IPS DF 4.7 (cell line): Measurements from ENCODE around the gene PNPLA2.

Experiments
- DNase-seq: peaks from one replicate; pipeline ENCODE4 v3.0.0-alpha.2; 2013; ENCODE audit warnings: low spot score; ENCODE audit errors: extremely low read depth

Gene PNPLA2

DNA sequence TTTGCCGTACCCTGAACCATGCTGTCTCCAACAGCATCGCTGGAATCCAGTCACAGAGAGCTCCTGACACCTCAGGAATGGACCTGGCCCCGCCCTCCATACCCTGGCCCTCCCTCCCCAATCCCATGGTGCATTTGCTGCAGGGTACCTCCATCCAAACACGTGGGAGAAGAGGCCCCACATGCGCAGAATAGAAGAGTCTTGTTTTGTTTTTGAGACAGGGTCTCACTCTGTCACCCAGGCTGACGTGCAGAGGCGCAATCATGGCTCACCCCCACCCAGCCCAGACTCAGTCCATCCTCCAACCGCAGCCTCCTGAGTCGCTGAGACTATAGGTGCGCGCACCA is 2.3 kb upstream of the PNPLA2 start:
- no peak for DNase-seq

DNA sequence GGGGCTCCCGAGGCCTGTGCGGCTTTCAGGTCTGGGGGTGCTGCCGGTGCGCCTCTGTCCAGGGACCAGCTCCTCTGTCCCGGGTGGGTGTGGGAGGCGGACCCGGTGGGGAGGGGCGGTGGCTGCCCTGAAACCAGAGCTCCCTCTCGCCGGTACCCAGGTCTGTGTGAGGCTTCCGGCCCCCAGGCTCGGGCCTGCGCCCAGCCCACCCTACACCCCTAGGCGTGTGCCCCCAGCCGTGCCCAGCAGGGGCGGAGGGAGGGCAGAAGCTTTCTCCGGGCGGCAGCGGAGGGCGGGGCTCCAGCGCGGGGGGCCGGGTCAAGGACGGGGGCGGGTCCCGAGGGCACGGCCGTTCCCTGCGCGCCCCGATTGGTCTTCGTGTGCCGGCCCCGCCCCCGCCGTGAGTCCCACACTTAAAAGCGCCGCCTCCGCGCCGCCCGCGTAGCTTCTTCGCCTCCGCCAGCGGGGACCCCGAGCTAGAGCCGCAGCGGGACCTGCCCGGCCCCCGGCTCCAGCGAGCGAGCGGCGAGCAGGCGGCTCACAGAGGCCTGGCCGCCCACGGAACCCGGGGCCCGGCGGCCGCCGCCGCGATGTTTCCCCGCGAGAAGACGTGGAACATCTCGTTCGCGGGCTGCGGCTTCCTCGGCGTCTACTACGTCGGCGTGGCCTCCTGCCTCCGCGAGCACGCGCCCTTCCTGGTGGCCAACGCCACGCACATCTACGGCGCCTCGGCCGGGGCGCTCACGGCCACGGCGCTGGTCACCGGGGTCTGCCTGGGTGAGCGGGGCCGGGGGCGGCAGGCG is 616 bp downstream of the PNPLA2 start:
- no peak for DNase-seq

- no peak for DNase-seq
Observed at GRCh38 chr11:819943-820649, 1.4 kb downstream of the PNPLA2 start.

- no peak for DNase-seq
Observed at GRCh38 chr11:820655-821511, 2.2 kb downstream of the PNPLA2 start.

DNA sequence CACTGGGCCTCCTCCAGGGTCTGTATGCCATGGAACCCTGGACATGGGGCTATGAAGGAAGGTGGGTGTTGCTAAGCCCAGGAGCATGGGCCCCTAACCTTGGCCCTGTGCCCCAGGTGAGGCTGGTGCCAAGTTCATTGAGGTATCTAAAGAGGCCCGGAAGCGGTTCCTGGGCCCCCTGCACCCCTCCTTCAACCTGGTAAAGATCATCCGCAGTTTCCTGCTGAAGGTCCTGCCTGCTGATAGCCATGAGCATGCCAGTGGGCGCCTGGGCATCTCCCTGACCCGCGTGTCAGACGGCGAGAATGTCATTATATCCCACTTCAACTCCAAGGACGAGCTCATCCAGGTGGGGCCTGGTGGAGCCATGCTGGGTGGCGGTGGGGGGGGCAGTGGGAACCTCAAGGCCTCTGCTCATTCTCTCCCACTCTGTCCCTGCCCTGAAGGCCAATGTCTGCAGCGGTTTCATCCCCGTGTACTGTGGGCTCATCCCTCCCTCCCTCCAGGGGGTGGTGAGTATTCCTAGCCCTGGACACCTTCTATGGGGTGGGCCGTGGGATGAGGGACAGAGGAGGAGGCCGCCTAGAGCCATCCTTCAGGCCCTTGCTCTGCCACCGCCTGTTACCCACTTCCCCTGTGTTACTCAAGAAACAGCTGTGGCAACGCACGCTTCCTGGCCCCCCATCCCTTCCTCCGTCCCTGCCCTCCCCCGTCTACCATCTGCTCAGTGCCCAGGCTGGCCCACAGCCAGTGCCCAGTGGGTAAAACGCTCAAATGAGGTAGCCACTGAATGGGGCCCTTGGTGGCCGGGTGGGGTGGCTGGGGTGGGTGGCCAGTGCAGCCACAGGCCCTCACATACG is 3.0 kb downstream of the PNPLA2 start:
- no peak for DNase-seq

DNA sequence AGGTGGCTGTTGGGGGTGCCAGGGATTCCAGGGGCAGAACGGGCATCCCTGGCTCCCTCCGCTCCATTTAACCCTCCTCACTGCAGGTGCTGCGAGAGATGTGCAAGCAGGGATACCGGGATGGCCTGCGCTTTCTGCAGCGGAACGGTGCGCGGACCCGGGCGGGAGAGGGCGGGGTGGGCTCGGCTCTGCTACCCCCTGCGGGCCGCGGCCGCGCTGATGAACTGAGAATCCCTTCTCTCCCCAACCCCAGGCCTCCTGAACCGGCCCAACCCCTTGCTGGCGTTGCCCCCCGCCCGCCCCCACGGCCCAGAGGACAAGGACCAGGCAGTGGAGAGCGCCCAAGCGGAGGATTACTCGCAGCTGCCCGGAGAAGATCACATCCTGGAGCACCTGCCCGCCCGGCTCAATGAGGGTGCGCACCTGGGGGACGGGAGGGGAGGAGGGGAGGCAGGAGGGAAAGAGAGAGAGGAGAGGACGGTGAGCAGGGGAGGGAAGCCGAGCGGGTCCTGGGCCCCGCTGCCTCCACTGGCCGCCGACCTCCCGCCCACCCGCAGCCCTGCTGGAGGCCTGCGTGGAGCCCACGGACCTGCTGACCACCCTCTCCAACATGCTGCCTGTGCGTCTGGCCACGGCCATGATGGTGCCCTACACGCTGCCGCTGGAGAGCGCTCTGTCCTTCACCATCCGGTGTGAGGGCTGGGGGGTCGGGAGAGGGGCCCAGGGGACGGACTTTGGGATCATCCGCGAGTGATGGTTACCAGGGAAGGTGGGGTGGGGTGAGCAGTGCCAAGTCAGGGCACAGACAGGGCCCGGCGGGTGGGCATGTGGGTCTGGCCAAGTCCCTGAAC is 5.0 kb downstream of the PNPLA2 start:
- no peak for DNase-seq

DNA sequence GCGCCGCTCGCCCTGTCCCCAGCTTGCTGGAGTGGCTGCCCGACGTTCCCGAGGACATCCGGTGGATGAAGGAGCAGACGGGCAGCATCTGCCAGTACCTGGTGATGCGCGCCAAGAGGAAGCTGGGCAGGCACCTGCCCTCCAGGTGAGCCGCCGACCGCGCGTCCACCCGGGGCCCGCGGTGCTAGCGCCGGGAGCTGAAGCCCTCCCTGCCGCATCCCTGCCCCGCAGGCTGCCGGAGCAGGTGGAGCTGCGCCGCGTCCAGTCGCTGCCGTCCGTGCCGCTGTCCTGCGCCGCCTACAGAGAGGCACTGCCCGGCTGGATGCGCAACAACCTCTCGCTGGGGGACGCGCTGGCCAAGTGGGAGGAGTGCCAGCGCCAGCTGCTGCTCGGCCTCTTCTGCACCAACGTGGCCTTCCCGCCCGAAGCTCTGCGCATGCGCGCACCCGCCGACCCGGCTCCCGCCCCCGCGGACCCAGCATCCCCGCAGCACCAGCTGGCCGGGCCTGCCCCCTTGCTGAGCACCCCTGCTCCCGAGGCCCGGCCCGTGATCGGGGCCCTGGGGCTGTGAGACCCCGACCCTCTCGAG is 5.7 kb downstream of the PNPLA2 start:
- no peak for DNase-seq

GRCh38 chr11:824942-825341 is 6.2 kb downstream of the PNPLA2 start:
- no peak for DNase-seq

- no peak for DNase-seq
Observed at GRCh38 chr11:825366-826226, 6.9 kb downstream of the PNPLA2 start.

DNA sequence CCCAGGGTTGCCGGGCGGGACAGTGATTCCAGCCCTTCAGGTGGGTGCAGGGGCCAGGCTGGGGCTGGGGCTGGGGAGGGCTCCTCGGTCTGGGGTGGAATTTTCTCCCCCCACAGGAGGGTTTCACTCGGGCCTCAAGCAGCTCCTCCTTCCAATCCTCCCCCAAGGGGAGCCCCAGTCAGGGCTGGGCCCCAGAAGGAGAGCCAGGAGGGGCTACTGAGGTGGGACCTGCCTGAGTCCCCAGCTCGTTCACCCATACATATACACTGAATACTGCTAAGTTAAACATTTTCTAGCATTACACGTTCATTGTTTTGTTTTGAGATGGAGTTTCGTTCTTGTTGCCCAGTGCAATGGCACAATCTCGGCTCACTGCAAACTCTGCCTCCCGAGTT is 7.5 kb downstream of the PNPLA2 start:
- DNase-seq, result no peak

GRCh38 chr11:826836-827145 is 8.1 kb downstream of the PNPLA2 start:
- DNase-seq, result no peak

DNA sequence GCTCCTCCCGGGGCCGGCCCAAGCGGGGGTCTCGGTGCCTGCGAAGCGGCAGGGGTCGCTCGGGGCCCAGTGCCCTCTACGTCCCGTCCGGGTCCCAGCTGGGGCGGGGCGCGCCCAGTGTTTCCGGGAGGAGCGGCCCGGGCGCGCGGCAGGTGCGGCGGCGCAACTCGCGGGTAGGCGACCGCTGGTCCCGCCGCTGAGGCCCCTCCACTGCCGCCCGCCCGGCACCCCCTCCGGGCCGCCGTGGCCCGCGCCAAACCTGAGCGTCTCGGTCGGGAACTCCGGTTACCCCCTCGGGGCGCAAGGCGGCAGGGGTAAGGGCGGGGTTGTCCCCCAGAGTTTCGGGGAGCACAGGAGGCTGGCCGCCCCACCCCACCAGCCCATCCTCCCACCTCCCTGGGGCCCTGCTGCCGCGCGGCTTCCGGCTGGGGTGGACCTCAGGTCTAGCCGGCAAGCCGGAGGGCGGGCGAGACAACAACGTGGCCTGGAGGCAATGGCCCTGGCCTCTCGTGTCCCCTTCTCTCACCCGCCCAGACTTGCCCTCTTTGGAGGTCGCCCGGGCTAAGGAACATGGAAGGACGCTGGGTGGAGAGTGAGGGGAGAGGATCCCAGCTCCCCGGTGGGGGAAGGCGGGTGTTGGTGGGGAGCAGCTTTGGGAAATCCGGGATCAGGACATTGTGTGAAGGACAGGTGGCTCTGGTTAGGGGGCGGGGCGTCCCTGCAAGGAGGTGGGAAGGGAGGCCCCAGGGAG is 8.6 kb downstream of the PNPLA2 start:
- no peak for DNase-seq

GRCh38 chr11:827897-828192 is 9.1 kb downstream of the PNPLA2 start, which contains the start of gene CRACR2B:
TSS of gene CRACR2B (plus strand) at chr11:827919. CDS start at chr11:828608, 689 bp downstream.
- no peak for DNase-seq

- DNase-seq, result no peak
Observed at GRCh38 chr11:828506-829175, 9.9 kb downstream of the PNPLA2 start.

DNA sequence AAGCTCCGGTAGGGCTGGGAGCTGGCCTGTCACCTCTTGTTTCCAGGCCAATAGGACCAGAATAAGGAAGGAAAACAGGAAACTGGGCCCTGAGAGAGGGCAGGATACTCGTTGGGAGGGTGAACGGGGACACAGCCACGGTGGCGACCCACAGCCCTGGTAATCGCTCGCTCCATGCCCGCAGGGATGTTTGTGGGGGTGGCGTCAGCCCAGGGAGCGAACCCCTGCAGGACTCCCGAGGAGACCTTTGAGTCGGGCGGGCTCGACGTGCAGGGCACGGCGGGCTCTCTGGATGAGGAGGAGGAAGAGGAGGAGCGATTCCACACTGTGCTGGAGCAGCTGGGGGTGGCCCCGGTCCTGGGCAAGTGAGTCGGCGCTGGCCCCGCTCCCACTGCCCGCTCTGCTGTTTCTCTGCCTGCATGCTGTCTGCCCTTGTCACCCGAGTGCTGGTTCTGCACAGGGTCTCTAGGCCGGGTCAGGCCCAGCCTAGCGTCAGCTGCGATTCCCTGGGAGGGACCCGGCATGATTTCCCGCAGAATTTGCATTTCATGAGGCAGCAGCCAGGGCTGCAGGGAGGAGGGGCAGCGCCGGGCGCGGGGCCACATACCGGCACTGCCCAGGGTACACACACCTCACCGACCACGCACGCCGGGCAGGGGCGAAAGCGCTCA is 10.6 kb downstream of the PNPLA2 start:
- DNase-seq, result no peak

DNA sequence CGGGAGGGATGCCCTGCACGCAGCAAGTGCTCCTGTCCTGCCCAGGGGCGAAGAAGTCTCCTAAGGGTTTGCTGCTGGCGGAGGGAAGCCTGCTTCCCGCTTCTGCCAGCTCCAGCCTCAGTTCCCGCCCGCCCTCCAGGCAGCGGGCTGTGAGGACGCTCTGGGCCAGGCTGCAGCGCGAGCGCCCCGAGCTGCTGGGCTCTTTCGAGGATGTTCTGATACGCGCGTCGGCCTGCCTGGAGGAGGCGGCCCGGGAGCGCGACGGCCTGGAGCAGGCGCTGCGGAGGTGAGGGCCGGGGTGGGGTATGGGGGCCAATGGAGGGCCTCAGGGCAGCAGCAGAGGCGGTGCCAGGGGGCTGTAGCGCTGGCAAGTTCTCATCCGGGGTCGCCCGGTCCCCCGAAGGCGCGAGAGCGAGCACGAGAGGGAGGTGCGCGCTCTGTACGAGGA is 11.2 kb downstream of the PNPLA2 start:
- DNase-seq, result no peak
